ENCODE data around the gene SIGLECL1. TPM values are rescaled to one million over a fixed set of nuclear protein-coding genes. Genes with fewer than 3 reads are reported as not detected.

Gene SIGLECL1
- total RNA-seq, 1 experiment from 2014 or later, result not detected

- ATAC-seq (no peak), DNase-seq (ENCODE audit: low spot score) (no peak)
- ChIA-PET POLR2A (no interaction called here), CTCF (no interaction called here)
- no peak overlapping the region for H3K27ac Mint-ChIP-seq
- H3K4me3 Mint-ChIP-seq, result no peak overlapping the region
- H3K9me3 Mint-ChIP-seq, result peaks cover 34% of the 10 kb centered on the region
- peaks cover 11% of the 10 kb centered on the region for H3K36me3 Mint-ChIP-seq
- no peak for TF ChIP-seq ZNF671 (CRISPR knock-in tag; IDR thresholded peaks at IDR 0.05)
- H3K27me3 Mint-ChIP-seq (ENCODE audit: low read depth), result peaks cover 40% of the 10 kb centered on the region
- H3K4me1 Mint-ChIP-seq, result peaks cover 11% of the 10 kb centered on the region
Measured at GRCh38 chr19:51305479-51305878, 54.6 kb downstream of the SIGLECL1 start.

- H3K9me3 Mint-ChIP-seq, result peaks cover 19% of the 10 kb centered on the region
- peak; percentile 72 for DNase-seq (ENCODE audit: low spot score)
- no peak within 1 kb of the TSS for H3K27ac Mint-ChIP-seq
- H3K27me3 Mint-ChIP-seq (ENCODE audit: low read depth), result peaks cover 21% of the 10 kb centered on the region
- peak within 1 kb of the TSS; percentile 83 for H3K4me3 Mint-ChIP-seq
- peak; percentile 85 for ATAC-seq
- no peak for TF ChIP-seq SP1 (CRISPR knock-in tag; conservative IDR thresholded peaks at IDR 0.05)
- no peak for TF ChIP-seq TCF7 (CRISPR knock-in tag; IDR thresholded peaks at IDR 0.05; ENCODE audit: low read depth)
- no peak for TF ChIP-seq ZNF416 (CRISPR knock-in tag; IDR thresholded peaks at IDR 0.05)
- TF ChIP-seq ATF1 (CRISPR knock-in tag; IDR thresholded peaks at IDR 0.05), result no peak
- no peak for TF ChIP-seq ZSCAN18 (CRISPR knock-in tag; IDR thresholded peaks at IDR 0.05)
- no peak for TF ChIP-seq CBFB (CRISPR knock-in tag; IDR thresholded peaks at IDR 0.05; ENCODE audit: low read depth)
- no peak for TF ChIP-seq PRDM15 (CRISPR knock-in tag; IDR thresholded peaks at IDR 0.05)
- no peak for TF ChIP-seq ZNF219 (CRISPR knock-in tag; IDR thresholded peaks at IDR 0.05; ENCODE audit: borderline replicate concordance)
- no peak for TF ChIP-seq ZNF532 (CRISPR knock-in tag; IDR thresholded peaks at IDR 0.05; ENCODE audit: borderline replicate concordance)
- peaks cover 14% of the 10 kb centered on the region for H3K36me3 Mint-ChIP-seq
- CTCF ChIA-PET, result interaction anchor here (0.6 to 1.7 kb wide), 5 partner anchors 16 to 153 kb away, joined by 3 to 6 read pairs (median 5); no protein-coding TSS in a partner anchor
- H3K4me1 Mint-ChIP-seq, result peaks cover 23% of the 10 kb centered on the region
- POLR2A ChIA-PET, result no interaction called here
Measured at GRCh38 chr19:51311351-51312257, 60.7 kb downstream of the SIGLECL1 start, which contains the start of gene IGLON5. Gene IGLON5, plus strand, starts transcription at chr19:51311644. Its CDS starts 204 bp downstream, at chr19:51311848.

- no peak overlapping the region for H3K27ac Mint-ChIP-seq
- no peak for TF ChIP-seq ZBTB21 (CRISPR knock-in tag; IDR thresholded peaks at IDR 0.05; ENCODE audit: borderline replicate concordance)
- no peak for TF ChIP-seq AR (CRISPR knock-in tag; IDR thresholded peaks at IDR 0.05)
- no peak for TF ChIP-seq MAX (CRISPR knock-in tag; IDR thresholded peaks at IDR 0.05)
- no peak for TF ChIP-seq MLX (CRISPR knock-in tag; IDR thresholded peaks at IDR 0.05)
- no peak for TF ChIP-seq TEAD1 (CRISPR knock-in tag; IDR thresholded peaks at IDR 0.05)
- TF ChIP-seq GTF2I (CRISPR knock-in tag; conservative IDR thresholded peaks at IDR 0.05), result no peak
Measured at GRCh38 chr19:51316688-51317087, 65.8 kb downstream of the SIGLECL1 start.

More at GRCh38 chr19:51316688-51317087, 65.8 kb downstream of the SIGLECL1 start:
- peaks cover 6% of the 10 kb centered on the region; the same call in 1 of the 2 replicates for H3K27me3 Mint-ChIP-seq (ENCODE audit: low read depth)
- POLR2A ChIA-PET, result no interaction called here
- H3K4me1 Mint-ChIP-seq, result peaks cover 27% of the 10 kb centered on the region
- H3K9me3 Mint-ChIP-seq, result peaks cover 8% of the 10 kb centered on the region
- DNase-seq (ENCODE audit: low spot score) (no peak), ATAC-seq (peak; percentile 65)
- H3K36me3 Mint-ChIP-seq, result peaks cover 10% of the 10 kb centered on the region
- CTCF ChIA-PET, result interaction anchor here (1.0 kb wide), 1 partner anchor 21 kb away, joined by 4 read pairs; no protein-coding TSS in a partner anchor
- H3K4me3 Mint-ChIP-seq, result no peak overlapping the region

Data from WTC11 (cell line).